Measurements from ENCODE around the gene ZNF764.

ZNF764 gene

GRCh38 chr16:30569746-30570635 is 11.8 kb upstream of the ZNF764 start:
- no peak for DNase-seq

- no peak for DNase-seq
Observed at GRCh38 chr16:30569281-30569680, 11.1 kb upstream of the ZNF764 start.

GRCh38 chr16:30567991-30568638 is 9.9 kb upstream of the ZNF764 start:
- DNase-seq: no peak

GRCh38 chr16:30567160-30567990 is 9.2 kb upstream of the ZNF764 start:
- DNase-seq: no peak

- DNase-seq: no peak
Observed at GRCh38 chr16:30566531-30566930, 8.4 kb upstream of the ZNF764 start.

GRCh38 chr16:30565984-30566383 is 7.8 kb upstream of the ZNF764 start:
- no peak for DNase-seq

- DNase-seq: no peak
Observed at GRCh38 chr16:30565526-30565925, 7.4 kb upstream of the ZNF764 start.

- no peak for DNase-seq
Observed at GRCh38 chr16:30562021-30562420, 3.8 kb upstream of the ZNF764 start.

GRCh38 chr16:30561089-30561816 is 3.1 kb upstream of the ZNF764 start:
- DNase-seq: peak; percentile 35

GRCh38 chr16:30559690-30560089 is 1.5 kb upstream of the ZNF764 start:
- DNase-seq: no peak

- DNase-seq: no peak
Observed at GRCh38 chr16:30558789-30559377, 709 bp upstream of the ZNF764 start.

GRCh38 chr16:30557707-30557956 is 542 bp downstream of the ZNF764 start:
- DNase-seq: no peak

- no peak for DNase-seq
Observed at GRCh38 chr16:30556125-30556473, 2.1 kb downstream of the ZNF764 start.

GRCh38 chr16:30555315-30556124 is 2.7 kb downstream of the ZNF764 start:
- no peak for DNase-seq

GRCh38 chr16:30554557-30555314 is 3.4 kb downstream of the ZNF764 start:
- DNase-seq: no peak

- no peak for DNase-seq
Observed at GRCh38 chr16:30553393-30553899, 4.7 kb downstream of the ZNF764 start.

- DNase-seq: no peak
Observed at GRCh38 chr16:30552956-30553355, 5.2 kb downstream of the ZNF764 start.

- DNase-seq: no peak
Observed at GRCh38 chr16:30551781-30552180, 6.4 kb downstream of the ZNF764 start.

- DNase-seq: no peak
Observed at GRCh38 chr16:30548416-30549253, 9.5 kb downstream of the ZNF764 start.

GRCh38 chr16:30546115-30546514 is 12.1 kb downstream of the ZNF764 start:
- no peak for DNase-seq
